ELR (cell line): Measurements from ENCODE around the gene COL24A1.
"Not testable (repeated sequence)": the region's sequence is repeated elsewhere in the genome, so short reads cannot be mapped to it uniquely, and the experiment has no call there.

Experiments
- DNase-seq: peaks from one replicate; pipeline ENCODE4 v3.0.0-alpha.2; 2015; ENCODE audit warnings: low read depth

COL24A1 gene

GRCh38 chr1:85888921-85889320 is 267.7 kb downstream of the COL24A1 start:
- DNase-seq: no peak

- DNase-seq: peak; percentile 69
Observed at GRCh38 chr1:85884372-85885035, 272.1 kb downstream of the COL24A1 start.

- no peak for DNase-seq
Observed at GRCh38 chr1:85867189-85867588, 289.4 kb downstream of the COL24A1 start.

- DNase-seq: no peak
Observed at GRCh38 chr1:85865213-85865612, 291.4 kb downstream of the COL24A1 start.

- DNase-seq: no peak
Observed at GRCh38 chr1:85864727-85865126, 291.8 kb downstream of the COL24A1 start.

DNA sequence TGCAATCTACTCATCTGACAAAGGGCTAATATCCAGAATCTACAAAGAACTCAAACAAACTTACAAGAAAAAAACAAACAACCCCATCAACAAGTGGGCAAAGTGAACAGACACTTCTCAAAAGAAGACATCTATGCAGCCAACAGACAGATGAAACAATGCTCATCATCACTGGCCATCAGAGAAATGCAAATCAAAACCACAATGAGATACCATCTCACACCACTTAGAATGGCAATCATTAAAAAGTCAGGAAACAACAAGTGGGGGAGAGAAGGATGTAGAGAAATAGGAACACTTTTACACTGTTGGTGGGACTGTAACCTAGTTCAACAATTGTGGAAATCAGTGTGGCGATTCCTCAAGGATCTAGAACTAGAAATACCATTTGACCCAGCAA is 292.9 kb downstream of the COL24A1 start:
- not testable (repeated sequence) for DNase-seq

GRCh38 chr1:85862456-85862855 is 294.1 kb downstream of the COL24A1 start:
- DNase-seq: peak; percentile 55

DNA sequence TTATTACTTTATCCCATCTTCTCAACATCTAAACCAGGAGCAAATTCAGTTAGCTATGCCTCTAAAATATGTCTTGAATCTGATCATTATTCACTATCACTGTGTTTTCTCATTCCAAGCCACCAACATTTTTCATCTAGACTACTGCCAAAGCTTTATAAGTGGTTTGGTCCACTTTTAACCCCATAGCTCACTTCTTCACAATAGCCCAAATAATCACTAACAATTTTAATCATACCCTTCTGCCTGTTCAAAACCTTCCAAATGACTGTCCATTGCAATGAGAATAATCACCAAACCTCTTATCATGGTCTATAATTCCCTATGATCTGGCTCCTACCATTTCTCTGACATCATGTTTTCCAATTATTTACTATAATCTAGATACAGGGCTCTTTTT is 298.6 kb downstream of the COL24A1 start:
- DNase-seq: no peak

DNA sequence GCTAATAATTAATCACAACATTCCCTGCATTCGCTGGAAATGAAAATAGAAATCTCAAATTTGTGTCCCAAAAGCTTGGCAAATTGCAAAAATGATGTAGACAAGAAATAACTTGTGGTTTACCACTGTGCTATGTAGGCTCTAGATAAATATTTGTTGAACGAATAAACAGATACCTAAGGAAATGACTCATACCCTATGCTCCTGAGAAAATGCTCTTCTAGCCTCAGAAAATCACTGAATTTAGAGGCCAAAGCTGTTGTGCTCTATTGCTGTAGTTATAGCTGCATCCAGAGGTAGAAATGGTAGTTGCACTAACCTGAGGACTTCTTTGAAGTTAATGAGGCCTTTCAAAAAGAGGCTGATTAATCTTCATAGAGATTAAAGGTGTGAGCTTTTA is 306.3 kb downstream of the COL24A1 start:
- DNase-seq: peak; percentile 97

GRCh38 chr1:85849660-85850059 is 306.9 kb downstream of the COL24A1 start:
- DNase-seq: peak; percentile 10

DNA sequence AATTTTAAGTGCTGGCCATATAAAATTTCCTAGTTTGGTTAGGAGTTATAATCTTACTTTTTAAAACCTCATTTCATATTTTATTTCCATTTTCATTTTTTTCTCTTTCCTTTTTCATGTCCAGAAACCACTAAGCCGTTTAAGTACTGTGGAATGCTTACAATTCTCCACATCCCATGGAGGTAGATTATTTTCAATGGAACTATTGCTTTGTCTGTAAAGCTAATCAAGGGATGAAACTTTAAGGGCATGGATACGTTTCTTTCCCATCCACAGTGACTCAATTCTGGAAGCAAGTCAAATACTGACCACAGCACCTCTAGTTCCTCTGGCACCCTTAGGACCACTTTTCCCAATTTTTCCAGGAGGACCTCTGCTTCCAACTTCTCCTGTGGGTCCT is 309.2 kb downstream of the COL24A1 start:
- peak; percentile 10 for DNase-seq

- DNase-seq: peak; percentile 9
Observed at GRCh38 chr1:85846706-85847105, 309.9 kb downstream of the COL24A1 start.

DNA sequence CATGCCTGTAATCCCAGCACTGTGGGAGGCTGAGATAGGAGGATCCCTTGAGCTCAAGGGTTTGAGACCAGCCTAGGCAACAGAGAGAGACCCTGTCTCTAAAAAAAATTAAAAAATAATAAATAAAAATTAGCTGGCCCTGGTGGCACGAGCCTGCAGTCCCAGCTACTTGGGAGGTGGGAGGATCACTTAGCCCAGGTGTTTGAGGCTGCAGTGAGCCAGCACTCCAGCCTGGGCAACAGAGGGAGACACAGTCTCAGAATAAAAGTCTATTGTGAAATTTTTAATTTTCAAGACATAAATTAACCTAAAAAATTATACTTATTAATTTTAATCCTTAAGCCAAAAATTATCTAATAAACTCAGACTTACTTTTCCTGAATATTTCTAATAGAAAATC is 317.1 kb downstream of the COL24A1 start:
- DNase-seq: no peak

DNA sequence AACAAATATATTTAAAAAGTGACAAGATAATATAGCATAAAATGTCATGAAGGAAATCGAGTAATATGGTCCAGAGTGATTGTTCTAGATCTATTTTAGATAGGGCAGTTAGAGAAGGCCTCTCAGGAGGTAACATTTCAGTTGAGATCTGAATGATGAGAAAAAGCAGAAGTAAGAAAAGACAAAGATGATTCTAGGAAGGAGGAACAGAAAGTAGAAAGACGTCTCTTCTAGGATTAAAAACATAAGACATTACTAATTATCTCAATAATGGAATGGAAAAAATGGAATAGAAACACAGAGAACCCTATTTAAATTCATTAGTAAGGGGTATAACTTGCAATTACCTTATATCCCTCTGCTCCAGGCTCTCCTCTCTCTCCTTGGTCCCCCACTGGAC is 318.3 kb downstream of the COL24A1 start:
- no peak for DNase-seq

DNA sequence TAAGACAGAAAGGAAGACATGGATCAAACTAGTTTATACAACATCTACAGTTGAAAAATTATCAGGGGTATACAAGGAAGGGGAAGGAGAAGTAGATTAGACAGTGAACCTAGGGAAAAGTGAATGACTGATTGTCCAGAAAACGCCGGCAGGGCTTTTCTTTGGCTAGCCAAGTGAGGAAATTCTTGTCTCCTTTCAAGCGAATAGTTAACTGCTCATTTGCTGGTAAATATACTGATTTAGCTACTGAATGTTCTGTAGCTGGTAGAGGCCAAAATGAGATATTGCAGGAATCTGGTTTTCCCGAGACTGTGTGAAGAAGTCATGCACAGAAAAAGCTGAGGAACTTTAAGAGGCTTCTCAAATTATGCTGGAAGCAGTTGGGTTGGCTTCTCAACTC is 319.8 kb downstream of the COL24A1 start:
- DNase-seq: no peak

DNA sequence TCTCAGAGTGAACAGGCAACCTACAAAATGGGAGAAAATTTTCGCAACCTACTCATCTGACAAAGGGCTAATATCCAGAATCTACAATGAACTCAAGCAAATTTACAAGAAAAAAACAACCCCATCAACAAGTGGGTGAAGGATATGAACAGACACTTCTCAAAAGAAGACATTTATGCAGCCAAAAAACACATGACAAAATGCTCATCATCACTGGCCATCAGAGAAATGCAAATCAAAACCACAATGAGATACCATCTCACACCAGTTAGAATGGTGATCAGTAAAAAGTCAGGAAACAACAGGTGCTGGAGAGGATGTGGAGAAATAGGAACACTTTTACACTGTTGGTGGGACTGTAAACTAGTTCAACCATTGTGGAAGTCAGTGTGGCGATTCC is 323.4 kb downstream of the COL24A1 start:
- not testable (repeated sequence) for DNase-seq

GRCh38 chr1:85830837-85831236 is 325.7 kb downstream of the COL24A1 start:
- DNase-seq: no peak

DNA sequence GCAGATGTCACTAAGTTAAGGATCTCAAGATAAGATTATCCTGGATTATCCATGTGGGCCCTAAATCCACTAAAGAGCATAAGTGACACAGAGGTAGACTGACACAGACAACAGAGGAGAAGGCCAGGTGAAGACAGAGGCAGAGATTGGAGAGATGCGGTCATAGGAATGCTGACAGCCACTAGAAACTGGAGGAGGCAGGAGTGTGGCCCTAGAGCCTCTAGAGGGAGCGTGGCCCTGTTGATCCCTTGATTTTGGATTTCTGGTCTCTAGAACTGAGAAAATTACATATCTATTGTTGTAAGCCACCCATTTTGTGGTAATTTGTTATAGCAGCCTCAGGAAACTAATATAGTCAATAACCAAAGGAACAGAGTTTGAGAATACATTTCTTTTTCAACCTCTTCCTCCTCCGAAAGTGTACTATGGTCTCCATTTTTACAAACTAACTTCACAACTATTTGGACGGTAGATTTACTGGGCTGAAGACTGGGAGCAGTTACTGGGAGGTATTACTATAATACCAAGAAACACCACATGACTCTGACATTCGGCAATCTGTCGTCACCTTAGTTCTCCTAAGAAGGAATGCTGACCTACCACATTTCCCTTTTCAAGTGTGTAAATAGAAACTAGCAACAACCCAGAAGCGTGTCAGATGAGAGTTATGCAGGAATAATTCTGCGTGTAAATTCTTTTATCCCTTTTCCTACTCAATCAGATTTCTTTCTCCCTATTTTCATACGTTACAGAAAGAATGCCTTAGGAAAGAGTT is 332.3 kb downstream of the COL24A1 start:
- DNase-seq: peak; percentile 3

DNA sequence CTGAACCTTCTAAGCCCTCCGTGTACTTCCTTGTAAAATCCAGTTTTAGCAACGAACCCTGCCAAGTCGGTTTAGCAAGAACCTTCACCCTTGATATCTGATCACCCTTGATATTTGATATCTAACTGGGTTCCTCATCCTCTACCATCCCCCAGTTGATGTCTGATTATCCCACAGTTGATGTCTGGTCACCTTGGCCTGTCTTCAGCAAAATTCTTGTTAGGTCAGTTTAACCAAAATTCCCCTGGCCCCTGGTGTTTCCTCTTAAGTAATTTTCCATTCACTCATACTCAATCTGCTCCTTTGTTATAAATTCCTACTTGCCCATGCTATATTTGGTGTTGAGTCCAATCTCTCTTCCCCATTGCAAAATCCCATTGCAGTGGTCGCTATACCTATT is 333.9 kb downstream of the COL24A1 start:
- no peak for DNase-seq

DNA sequence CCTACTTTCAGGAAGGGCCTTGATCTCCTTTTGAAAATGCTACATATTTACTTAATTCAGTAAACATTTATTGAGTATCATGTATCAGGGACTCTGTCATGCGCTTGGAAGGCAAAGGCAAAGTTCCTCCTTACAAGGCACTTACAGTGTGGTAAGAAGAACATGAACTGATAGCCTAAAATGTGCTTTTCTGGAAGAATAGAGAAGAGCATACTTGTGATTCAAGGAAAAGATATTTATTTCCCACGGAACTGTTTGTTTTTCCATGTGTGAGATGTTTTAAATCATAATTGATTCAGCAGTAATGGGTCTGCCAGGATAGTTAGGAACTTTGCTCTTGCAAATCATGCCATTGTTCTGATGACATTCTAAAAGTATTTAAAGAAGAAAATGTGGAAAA is 338.2 kb downstream of the COL24A1 start:
- DNase-seq: peak; percentile 8

DNA sequence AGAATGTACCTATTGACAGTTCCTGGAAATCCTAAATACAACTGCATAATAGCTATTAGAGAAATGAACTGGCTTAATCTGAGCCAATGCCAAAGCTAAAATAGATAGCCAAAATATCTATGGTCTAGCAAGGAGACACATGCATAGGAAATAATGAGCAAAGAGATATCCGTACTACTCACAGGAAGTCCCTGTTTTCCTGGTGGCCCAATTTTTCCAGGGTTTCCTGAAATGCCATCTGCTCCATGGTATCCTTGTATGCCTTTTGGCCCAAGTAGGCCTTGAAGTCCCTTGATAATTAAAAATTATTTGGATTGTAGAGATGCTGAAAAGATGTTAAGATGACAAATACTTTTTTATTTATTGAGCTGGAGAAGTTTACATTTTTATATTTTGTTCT is 340.0 kb downstream of the COL24A1 start:
- no peak for DNase-seq

- no peak for DNase-seq
Observed at GRCh38 chr1:85815906-85816305, 340.7 kb downstream of the COL24A1 start.

- no peak for DNase-seq
Observed at GRCh38 chr1:85806236-85806965, 350.2 kb downstream of the COL24A1 start.
